NCI-H146 treated with DMSO at 0.1 percent for 48 hours (cell line): ENCODE results near the gene NPTN.
A peak's percentile ranks its signal among the peaks of the same experiment; 100 is the strongest.

Source experiments
- DNase-seq: peaks from one replicate; lab custom pipeline; 2025; ENCODE audit not compliant: unreplicated experiment; lab: John Stamatoyannopoulos, UW

Gene NPTN

DNA sequence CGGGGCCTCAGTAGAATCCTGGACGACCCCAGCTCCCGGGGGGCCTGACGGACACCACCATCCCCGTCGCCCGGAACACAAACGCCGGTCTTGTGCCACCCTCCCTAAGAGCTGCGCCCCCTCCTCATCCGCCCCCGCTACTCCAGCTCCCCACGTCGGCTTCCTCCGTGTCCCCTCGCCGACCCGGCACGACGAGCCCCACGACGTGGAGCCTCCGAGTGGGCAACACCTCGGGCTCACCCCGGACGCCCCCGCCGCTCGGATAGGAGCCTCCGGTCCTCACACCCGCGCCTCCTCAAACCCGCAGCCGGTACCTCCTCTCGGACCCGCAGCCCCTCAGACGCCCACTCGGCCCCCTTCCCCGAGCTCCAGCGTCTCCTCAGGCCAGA, 525 bp downstream of the NPTN start:
- DNase-seq = no peak

DNA sequence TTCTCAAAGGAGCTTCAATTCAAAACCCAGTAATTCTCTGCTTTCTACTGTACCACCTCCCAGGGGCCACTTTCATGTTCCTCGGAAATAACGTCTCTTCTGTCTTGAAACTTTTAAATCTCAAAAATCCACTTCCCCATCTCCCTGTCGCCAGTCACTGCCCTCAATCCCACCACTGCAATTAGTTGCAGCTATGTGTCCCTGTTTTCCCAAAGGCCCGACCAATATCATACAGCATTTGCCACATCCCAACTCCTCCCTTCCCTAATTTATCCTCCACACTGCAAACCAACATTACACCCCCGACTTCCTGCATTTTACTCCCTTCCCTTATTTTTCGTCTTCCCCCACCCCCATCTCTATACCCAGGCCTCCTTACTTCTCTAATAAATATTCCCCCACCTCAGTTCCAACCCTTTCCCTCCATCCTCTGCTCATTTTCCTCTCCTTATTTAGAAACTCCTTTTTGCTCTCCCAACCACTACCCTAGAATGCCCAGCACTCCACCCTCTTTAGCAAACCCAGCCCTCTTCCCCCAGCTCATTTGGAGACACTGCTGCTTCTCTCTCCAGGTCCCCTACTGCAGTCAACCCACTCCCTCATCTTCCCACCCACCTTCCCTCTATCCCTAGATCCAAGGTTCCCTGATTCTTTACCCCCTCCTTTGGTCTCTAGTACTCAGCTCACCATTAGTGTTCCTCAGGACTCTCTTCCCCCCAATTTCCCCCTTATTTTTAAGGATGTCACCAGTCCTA, 1.1 kb downstream of the NPTN start:
- DNase-seq = peak; percentile 27

DNA sequence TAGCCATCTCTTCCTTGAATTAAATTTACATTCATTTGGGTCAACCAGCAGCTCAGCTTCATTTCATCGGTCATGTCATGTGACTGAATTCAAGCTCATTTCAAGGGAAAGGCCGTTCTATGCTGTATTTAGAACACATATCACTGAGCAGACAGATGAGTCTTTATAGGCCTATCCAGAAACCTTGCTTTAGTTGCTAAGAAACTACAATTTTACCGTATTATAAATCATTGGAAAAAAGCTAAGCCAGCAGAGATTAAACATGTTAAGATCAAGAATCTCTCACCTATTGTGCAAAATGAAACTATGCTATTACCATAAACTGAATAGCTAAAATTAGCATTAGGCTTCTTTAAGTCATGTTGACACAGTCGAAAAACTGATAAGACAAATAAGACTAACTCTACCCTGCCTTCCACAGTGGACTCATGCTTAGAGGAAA, 2.2 kb downstream of the NPTN start:
- no peak for DNase-seq

DNA sequence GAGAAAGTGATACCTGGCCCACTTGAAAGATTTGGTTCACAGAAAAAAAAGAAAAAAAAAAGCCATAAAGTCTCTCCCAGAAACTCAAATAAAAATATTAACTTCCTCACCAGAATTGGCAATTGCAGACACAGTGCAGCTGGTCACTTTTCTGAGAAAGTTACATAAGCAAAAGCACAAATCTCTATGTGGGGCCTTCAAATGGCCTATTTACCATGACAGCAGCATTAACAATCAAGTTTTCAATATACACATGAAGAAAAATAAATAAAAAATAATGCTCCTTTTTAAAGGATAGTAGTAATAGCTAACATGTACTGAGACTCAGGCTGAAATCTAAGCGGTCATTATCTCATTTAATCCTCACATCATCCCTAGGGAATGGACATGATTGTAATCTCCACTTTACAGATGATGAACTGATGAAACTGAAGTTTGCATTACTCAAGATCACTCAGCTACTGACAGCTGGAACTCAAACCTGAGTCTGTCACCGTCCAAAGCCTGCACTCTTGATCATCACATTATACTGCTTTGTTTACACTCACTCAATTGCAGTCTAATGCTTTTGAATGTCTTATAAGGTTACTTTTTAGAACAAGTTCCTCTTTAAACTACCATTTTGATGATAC, 3.3 kb downstream of the NPTN start:
- no peak for DNase-seq

DNA sequence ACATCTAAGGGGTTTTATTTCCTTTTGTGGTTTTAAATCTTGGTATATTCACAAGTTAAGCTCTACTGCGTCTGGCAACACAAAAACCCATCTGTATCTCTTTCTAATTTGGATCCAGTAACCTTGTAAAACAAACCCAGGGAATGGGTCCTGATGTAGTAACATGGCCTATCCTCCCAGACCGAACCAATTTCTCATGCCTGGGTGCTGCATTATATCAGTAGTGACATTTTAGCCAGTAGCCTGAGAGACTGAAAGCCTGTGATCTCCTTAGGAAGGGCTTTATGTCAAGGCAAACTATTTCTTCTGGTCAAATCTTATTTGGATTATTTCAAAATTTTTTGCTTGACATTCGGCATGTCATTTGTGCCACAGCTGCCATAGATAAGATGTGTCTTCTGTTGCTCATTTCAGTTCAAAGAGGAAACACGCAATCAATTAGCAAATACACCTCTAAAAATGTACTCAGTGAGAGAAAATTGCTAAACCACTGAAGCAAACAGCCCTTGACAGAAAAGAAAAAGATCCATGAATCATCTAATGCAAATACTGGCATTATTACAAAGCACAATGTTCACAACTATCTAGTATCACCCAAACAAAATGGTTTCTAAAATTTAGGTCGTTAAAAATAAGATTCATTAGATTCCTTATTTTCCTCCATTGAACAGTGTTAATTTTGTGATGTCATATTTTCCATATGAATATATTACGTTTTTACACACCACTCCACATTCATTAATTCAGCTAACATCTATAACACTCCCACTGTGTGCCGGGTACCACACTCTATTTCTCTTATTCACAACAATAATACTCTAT, 4.0 kb downstream of the NPTN start:
- peak; percentile 30 for DNase-seq

DNA sequence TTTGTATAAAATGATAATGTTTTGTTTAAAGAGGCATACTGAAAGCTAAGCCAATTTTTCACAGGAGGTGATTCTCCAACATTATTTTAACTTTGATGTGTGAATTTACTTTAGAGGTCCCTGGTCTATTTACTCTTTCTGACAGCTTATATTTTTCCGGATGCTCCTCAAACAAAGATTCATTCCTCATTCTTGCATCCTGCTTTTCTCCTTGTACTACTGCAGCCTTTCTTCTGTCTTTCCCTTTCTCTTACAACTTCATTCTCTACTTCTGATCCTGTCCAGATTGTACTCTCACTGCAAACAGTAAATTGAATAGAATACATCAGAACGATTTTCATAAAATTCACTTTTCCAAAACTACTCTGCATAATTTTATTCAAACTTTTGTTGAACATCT, 5.1 kb downstream of the NPTN start:
- DNase-seq = no peak

DNA sequence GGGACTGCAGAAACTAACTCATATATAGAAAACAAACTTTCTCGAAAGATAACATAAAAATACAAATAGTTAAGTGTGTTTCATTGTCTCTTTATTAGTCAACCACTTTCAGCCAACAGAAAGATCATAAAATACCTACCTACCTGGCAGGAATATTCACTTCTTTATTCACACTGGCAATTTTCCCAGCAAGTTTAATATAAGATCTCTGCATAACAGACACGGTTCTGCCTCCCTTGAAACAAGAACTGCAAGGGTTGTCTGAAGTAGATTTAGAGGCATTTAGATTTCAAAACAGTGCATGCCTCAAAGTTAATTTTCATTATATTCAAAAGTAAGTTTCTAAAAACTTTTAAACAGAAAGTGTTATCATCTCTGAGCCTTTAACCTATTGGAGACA, 7.1 kb downstream of the NPTN start:
- DNase-seq = no peak

DNA sequence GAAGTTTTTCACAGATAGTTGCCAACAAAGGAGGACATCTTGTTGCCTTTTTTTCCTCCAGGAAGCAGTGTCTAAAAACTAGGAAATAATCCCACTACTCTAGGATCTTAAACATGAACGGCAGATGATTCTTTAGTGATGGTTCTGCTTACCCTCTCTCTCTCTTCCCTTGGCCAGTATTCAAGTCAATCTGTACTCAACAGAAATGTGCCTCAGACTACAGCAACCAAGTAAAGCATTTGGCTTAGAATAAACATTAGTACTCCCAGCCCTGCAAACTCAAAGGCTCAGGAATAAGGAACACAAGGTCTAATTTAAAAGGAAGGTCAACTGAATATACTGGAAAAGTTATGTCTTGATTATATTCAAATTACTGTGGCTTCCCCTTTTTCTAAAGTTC, 8.7 kb downstream of the NPTN start:
- DNase-seq = no peak

DNA sequence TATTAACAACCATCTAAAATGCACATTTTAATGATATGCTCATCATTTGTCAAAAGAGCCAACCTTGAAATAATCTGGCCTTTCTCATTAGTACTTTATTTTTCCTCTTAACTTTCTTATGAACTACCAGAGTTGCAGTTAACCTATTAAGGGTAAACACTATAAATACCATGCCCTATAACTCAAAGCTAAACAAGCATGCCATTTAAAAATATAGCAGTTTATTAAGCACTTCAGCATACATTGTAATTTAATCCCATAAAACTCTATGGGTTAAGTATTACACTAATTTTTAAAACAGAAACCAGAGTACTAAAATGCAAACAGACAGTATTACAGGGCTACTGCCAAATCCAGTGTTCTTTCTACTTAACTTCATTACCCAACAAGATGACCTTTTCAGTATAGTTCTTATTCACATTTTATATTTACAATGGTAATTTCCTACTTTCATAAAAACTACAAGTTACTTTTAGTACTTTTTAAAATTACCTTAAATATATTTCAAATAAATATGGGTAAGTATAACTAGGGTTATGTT, 11.8 kb downstream of the NPTN start:
- DNase-seq = no peak

DNA sequence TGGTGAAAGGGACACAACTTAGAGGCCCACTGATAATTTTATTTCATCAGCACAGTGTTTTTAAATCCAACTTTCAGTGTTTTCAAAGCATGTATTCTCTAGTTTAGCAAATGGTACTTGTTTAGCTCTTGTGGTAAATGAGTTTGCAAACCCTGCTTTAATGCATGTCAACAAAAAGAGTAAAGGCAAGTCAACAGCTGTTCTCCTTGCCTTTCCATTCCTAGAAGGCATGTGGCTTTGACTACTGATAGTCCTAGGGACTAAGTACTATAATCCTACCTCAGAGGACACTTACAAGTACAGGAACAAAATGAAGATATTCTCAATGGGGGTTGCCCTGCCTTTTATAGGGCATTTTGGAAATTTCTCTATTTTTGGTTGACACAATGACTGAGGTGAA, 13.1 kb downstream of the NPTN start:
- DNase-seq = no peak

DNA sequence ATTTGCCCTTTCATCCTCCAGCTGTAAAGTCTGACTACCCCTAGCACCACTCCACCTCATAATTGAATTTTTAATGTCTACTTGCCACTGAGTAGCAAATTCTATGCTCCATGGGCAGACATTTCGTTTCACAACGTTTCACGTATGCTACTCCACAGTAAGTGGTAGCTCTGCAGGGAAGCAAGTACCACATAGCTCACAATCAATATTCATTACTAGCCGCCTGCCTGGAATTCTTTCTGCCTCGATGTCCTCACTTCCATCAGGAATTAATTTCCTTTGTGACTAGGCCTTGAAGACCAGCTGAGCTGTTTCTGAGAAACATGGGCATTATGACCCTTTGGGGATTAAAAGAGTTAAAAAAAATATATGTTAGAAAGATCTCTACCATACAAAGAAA, 15.3 kb downstream of the NPTN start:
- DNase-seq = no peak

DNA sequence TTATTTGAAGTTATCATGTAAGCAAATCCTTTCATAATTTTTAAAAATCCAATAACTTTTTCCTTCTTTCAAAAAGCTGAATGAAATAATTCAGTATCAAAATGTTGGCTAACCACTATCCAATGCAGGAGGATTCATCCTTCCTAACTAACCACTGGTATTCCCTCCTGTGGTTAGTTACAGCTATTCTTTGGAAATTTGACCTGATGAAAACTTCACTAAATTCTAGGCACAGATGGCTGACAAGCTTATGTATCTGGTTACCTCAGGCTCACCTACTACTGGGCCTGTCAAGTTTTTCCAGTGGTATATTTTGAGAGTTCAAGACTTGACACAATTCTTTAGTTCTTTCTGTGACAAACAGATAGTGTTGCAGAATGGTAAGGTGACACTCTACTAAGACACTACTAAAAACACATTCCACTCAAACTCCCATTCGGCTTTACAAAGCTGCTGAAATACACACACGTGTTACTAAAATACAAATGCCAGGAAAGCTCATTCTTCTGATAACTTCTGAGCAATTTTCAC, 15.8 kb downstream of the NPTN start:
- no peak for DNase-seq

DNA sequence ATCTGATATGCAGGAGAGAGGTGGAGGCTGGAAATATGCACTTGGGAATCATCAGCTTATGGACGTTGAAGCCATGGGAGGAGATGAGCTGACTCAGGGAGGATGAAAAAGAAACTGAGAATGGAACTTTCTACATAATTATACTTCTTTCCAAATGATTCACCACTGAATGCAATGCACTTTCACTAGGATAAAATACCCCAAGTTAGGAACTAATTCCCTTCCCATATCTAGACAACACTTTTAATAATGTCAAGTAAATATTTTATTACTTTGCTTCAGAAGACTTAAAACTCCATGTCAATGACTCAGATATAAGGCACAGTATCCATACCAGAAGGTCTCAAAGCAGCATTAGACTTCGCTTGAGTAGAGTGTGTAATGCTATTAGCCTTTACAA, 24.2 kb downstream of the NPTN start:
- DNase-seq = no peak

DNA sequence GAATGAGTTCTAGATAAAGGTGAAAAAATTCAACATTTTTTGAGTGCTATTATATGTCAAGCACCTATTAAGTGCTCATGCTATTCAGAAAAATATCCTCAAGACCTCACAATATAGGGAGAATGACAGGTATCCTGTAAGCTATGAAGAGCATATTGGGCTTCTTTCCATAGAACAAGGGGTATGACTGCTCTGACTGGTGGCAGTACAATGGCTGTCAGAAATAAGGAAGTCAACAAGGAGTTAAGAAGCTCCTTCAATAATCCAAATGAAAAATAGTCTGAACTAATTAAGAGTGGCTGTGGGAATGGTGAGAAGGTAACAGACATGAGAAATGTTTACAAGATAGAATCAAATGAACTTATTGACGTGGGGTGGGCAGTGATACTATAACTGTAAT, 24.7 kb downstream of the NPTN start:
- no peak for DNase-seq

DNA sequence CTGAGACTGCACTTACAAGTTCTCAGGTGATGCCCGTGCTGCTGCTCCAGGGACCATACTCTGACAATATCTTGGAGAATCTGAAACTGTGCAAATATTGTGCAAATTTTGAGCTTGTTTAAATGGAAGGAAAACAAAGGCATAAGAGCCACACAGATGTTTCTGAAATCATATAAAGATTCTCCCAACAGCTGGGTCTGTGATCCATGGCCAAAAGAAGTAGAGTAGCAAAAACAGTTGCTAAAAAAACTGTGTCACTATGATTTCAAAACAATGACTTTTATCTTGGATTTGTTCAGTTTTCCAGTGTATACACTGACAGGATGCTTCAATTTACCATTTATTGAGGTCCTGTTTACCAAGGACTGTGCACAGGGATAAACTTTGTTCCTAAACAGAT, 25.3 kb downstream of the NPTN start:
- no peak for DNase-seq

DNA sequence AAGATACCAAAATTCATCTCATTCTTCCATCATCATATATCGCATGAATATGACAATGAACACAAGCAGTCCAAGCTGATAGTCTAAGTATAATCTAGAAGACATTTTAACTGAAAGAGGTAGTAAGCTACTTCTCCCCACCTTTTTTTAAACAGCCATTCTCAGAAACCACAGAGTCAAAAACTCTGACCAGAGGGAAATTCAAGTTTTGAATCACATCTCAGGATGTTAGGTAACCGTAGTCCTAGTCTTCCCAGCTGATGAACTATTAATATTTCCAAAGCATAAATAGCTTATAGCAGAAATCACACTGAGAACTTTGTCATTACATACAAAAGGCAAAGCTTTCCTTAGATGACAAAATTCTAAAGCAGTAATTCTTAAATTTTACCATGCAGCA, 25.8 kb downstream of the NPTN start:
- no peak for DNase-seq

DNA sequence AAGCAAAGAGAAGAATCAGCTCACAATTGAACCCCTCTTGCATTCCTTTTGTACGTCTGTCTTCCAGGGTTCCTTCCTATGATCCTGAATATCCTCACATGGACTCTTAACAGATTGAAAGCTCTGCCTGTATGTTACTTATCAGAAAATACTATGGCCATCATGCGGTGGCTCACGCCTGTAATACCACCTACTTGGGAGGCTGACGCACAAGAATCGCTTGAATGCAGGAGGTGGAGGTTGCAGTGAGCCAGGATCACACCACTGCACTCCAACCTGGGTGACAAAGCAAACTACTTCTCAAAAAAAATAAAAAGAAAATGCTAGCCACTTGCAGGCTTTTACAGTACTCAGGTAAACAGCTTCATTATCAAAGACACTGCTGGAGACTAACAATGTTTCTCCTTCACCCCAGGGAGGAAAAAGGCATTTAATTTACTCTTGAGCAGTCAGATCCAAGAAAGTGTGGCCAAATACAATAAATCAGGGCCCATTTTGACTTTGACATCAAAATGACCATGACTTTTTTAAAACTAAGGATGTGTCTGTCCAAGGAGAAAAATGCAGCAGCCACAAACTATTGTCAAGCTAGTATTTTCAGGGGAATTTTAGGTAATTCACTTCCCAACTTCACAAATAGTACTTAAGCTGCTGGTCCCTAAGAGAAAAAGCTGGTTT, 27.3 kb downstream of the NPTN start:
- DNase-seq = no peak

DNA sequence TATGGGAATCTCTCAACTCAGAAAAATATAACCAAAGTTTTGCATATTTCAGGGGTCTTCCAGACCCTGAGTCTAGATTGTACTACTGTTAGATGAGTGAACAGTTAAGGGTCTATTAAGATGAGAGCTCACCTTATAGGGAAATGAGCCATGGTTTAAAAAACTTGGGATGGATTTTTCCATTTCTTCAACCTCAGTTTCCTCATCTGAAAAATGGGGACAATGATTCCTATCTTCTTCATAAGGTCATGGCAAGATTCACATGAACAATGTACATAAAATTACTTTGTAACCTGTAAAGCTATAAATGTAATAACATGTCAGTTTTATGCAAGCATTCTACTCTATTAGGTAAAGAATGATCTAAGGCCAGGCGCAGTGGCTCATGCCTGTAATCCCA, 28.7 kb downstream of the NPTN start:
- DNase-seq = no peak

DNA sequence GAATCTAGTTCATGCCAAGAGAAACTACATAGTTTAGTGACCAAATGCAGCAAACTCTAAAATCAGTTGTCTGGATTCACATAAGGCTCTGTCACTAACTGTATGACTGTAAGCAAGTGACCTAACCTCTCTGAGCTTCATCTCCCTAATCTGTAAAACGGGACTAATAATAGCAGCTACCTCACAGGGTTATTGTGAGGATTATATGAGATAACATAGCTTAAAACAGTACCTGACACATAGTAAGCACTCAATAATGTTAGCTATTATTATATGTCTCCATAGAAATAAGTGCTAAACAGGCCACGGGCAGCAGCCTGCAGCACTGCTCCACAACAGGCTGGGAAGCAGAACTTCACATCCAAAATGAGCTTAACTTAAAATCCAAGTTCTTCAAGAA, 30.2 kb downstream of the NPTN start:
- no peak for DNase-seq

DNA sequence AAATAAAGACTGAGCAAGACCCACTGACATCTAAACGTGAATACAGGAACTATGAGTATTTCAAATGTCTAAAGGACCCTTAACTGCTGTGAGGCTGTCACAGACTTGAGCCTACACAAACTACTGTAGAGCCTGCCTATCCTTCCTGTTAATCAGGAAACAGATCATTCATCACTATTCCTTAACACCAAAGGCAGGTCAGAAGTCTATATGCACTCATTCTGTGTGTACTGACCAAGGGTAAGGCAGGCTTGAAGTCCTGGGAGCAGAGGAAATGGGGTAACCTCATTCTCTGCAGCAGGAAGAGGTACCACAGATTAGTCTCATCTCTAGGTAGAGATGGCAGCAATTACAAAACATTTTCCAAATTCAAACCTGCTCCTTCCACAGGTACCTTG, 30.7 kb downstream of the NPTN start:
- DNase-seq = no peak
